Body of pancreas (tissue), 4 donors: Measurements from ENCODE around the gene HOMEZ.
A peak's percentile ranks its signal among the peaks of the same experiment; 100 is the strongest.

Experiments used
- CTCF ChIP-seq, 7 experiments: fragments of 450-650 bp in 4 of 7; fragments of 200-600 bp in 3 of 7; sonication (generic) in 3 of 7; IDR thresholded peaks; one replicate each; pipeline ENCODE4 v1.5.1; 2016 to 2019; ENCODE audit warnings: antibody characterized with exemption in 7 of 7
- POLR2A ChIP-seq, 3 donors: fragments of 450-650 bp; IDR thresholded peaks; one replicate each; pipeline ENCODE4 v1.6.1; 2016; ENCODE audit warnings: antibody characterized with exemption in 3 of 3, mild to moderate bottlenecking in 2 of 3

- TF ChIP-seq CTCF (IDR thresholded peaks at IDR 0.05) (no peak), POLR2A (IDR thresholded peaks at IDR 0.05) (peak in 1 of 3 donors; percentile 11)
These were observed 40.8 kb upstream of the HOMEZ start for GRCh38 chr14:23326491-23327332.
